HuH-7 (cell line): ENCODE measurements around the gene EIPR1.

Experiments used
- DNase-seq: peaks from one replicate; pipeline ENCODE4 v3.0.0; 2011; ENCODE audit warnings: low spot score

Gene EIPR1

DNA sequence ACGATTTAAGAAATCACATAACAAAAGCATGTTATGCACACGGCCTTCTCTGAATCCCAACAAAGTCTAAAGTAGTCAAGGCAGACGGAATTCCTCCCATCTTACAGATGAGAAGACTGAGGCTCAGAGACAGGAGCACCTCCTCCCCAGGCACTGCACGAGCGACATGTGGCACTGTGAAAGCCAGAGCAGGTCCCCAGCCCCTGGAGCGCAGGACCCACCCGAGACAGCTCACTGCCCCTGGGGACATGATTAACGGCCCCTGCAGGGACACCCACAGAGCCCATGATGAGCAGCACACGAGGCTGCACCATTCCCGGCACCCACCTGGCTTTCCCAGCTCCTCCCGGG is 53.6 kb downstream of the EIPR1 start:
- no peak for DNase-seq

DNA sequence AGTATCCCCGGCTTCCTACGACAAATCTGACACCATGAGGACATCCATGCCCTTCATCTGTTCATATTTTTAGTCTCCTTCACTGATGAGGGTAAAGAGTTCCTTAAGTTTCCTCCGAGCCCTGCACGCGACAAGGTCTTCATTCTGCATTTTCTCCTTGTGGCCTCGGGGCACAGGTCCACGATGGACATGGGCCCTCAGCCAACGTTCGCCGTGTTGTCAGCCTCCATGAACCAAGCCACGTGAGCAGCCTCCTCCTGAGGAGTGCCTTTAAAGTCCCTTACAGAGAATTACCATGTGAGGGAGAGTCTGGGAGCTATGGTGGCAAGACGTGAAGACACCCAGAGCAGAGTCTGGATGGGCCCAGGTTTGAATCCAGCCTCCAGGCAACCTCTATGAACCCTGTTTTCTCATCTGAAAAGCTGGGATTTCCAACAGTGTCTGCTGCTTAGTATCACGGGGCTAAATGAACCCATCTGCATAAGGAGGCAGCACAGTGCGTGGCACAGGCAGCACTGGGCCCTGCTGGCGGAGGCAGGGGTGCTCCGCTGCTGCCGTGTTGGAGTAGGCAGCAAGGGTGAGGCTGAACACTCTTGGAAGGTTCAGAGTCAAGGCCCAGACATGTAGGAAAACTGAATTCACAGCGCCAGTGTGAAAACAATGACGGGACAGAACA is 54.1 kb downstream of the EIPR1 start:
- DNase-seq = no peak

DNA sequence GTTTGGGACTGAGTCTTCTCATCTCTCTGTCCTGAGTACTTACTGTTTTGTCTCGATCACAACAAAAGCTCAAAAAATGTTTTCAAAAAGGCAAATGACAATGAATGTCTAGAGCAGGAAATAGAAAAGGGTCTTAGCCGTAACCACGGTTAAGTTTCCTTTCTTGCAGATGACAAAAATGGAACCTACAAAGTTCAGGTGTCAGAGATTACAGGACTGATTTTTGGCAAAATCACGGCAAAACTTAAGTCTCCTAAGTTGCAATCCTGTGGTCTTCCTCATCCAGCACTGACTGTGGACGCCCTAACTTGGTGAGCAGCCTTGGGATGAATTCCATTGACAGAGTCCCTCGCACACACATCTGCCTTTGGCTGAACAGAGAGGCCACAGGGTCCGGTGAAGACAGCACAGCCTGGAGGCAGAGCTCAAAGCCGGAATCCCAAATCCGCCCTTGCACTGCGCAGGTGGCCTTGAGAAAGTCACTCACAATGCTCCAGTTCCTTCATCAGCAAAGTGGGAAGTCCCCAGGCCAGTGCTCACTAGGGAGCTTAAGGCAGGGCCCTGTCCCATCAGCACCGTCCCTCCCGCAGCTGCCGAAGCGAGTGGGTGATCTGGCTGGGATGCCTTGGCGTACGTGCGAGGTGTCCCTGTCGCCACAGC is 55.2 kb downstream of the EIPR1 start:
- no peak for DNase-seq

DNA sequence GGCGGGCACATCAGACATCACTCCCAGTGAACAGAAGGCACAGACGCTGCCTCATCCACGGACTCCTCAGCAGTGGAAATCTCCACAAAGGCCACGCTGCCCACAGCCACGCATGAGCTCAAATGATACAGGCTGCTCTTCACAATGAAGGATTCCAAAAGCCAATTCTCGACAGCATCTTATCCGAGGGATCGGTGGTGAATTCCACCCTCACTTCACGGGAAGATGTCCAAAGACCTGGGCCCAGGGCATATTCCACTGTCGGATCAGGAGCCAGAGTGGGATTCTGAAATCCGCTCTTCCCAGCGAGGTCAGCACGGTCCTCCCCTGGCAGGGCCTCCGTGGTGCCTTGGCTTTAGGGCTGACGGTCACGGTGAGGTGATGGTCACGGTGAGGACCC is 55.8 kb downstream of the EIPR1 start:
- DNase-seq = no peak

DNA sequence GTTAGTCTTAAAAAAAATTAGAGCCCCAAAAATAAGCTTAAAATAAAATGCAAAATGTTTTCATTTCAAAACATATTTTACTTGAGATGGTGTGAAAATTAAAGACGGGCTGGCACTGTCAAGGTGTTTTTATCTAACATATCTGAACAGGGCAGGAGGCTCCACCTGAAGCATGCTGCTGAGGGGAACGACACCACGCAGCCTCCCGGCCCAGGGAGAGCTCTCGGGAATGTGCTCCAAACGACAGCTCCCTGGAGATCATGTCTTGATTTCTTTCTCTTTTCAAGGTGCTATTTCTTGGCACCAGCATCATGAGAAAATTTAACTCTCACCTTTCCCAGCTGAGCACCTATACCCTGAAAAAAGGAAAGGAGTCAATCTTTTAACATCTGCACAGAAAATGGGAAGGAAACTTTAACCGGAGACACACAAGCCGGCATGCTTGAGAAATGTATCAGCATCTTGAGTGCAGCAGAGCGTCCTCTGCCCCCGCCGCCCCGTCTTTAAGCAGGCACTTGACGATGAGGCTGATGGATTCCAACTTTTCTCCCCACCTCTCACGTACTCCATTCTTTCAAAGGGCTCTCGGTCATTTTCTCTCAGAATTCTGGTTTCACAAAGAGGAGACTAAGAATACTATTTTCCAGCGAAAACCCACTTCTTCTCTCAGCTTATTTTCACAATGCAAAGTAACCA is 56.6 kb downstream of the EIPR1 start:
- DNase-seq = no peak

DNA sequence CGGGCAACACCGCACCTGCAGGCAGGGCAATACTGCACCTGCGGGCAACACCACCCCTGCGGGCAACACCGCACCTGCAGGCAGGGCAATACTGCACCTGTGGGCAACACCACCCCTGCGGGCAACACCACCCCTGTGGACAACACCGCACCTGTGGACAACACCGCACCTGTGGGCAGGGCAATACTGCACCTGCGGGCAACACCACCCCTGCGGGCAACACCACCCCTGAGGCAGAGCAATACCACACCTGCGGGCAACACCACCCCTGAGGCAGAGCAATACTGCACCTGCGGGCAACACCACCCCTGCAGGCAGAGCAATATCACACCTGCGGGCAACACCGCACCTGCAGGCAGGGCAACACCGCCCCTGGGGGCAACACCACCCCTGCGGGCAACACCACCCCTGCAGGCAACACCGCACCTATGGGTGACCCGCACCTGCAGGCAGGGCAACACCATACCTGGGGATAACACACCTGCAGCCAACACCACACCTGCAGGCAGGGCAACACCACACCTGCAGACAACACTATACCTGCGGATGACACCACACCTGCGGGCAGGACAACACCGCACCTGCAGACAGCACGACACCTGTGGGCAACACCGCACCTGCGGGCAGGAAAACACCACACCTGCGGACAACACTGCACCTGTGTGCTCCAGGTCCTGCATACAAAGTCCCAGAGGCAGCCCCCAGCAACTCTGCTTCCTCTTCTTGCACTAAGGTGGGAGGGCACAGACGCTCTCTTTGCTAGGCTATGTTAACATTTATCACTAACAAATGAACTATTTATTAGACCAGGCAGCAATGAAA is 57.7 kb downstream of the EIPR1 start:
- DNase-seq = no peak

DNA sequence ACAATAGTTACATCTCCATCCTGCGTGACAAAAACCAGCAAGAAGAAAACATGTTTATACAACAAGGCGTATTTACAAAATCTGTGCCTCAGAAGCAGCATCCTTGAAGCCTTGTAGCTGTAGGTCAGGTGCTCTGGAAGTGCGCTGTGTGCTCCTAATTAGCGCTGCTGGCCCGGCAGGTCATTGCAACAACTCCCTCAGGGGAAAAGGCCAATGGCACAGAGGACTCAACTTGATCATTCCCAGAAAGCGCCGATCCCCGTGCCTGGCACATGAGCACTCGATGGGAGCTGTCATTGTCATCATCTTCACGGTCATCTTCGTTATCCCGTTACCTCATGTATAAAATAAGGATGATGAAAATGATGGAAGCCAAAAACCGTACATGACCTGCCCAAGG is 58.5 kb downstream of the EIPR1 start:
- DNase-seq = no peak

DNA sequence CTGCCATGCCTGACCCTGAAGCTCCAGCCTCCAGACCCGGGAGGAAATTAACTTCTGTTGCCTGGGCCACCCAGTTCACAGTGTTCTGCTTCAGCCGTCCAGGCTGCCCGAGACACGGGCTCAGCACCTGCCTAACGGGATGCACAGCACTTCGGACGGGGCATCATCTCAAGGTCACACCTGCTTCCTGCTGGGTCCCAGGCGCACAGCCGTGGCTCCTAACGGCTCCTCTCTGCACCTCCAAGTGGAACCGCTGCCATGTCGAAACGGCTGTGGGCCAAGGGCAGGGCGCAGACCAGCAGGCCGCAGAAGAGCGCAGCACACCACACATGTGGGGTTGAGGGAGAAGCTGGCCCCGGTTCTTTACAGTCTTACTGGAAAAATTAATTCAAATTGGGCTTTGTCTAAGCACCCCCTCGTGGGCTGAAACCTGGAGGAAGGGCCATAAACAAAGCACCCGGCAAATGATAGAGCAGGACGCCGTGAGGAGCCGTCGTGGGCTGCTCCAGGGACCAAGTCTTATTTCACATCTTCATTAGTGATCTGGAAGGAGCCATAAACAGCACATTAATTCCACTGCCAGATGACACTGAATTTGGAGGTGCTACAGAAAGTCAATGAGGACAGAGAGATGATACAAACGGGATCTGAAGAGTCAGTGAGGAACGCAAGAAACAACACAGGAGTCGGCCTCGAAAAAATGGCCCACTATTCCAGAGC is 59.6 kb downstream of the EIPR1 start:
- DNase-seq = no peak

DNA sequence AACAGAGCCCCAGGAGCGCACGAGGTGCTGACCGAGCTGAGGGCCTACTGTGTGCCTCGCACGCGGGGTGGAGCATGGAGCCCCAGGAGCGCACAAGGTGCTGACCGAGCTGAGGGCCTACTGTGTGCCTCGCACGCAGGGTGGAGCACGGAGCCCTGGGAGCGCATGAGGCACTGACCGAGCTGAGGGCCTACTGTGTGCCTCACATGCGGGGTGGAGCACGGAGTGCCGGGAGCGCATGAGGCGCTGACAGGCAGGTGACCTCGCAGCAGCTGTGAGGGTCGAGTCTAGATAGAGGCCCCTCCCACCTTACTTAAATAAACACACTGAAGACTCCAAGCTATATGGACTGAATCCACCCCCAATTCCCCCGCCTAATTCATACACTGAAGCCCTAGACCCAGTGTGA is 60.3 kb downstream of the EIPR1 start:
- no peak for DNase-seq

DNA sequence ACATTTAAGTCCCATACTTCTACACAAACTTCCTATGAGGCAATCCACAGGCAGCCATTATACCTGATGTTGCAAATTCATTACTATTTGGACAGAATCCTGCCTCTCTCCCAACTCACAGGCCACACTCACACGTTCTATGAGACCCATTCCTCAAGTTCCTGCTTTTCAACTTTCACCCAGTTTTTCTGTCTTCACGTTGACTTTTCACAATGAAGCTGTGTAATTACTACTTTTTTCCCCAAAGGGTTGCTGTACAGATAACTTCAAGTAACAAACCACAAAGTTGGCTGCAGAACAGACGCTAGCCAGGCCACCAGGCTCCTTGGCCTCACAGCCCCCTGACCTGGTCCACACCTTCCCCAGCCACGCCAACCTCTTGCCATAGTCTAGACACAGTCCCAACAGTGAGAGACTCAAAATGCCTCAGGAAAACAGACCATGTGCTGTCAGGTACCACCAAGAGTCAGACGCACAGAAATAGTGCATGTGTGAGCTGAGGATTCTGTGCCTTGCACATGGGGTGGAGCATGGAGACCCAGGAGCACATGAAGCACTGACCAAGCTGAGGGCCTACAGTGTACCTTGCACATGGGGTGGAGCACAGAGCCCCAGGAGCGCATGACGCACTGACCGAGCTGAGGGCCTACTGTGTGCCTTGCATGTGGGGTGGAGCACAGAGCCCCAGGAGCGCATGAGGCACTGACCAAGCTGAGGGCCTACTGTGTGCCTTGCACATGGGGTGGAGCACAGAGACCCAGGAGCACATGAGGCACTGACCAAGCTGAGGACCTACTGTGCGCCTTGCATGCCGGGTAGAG is 61.0 kb downstream of the EIPR1 start:
- DNase-seq = no peak

DNA sequence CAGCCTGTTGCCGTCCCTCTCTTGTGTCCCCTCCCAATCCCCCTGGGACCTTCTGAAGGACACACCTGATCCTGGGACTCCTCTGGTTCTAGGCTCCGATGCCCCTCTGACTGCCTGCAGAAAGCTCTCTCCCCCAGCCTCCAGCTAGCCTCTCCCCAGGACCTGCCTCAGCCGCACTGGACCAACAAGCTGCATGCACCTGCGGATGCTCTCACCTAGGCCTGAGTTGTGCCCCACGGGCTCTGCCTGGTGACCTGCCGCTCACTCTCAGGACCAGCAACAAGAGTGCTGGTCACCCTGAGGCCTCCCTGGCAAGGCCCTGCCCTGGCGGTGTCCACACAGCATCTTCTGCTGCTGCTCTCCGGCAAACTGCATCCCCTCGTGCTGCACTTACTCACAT is 63.0 kb downstream of the EIPR1 start:
- DNase-seq = no peak

DNA sequence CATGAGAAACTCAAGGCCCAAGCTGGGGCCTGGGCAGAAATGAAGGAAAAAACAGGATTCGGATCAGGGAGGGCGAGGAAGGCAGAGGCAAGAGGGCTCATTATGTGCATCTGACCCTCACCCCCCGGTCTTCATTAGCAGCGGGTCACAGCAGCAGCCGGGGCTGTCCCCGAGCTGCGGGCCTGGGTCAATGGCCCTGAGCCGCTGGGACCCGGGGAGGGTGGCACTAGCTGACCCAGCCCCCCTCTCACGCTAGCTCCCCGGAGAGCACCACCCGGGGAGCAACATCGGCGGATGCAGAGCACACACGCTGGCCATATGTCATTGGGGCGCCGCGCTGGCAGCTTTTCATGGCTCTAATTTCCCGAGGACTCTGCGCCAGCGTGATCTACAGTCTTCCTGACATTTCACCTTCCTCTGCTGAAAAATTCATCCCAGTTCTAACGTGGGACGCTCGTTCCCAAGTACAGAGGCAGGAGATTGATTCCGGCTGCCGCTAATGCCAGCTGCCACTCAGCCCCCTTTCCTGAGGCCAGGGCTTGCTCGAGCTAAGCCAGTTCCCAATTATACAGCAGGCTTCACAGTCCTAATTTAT is 63.7 kb downstream of the EIPR1 start:
- no peak for DNase-seq

DNA sequence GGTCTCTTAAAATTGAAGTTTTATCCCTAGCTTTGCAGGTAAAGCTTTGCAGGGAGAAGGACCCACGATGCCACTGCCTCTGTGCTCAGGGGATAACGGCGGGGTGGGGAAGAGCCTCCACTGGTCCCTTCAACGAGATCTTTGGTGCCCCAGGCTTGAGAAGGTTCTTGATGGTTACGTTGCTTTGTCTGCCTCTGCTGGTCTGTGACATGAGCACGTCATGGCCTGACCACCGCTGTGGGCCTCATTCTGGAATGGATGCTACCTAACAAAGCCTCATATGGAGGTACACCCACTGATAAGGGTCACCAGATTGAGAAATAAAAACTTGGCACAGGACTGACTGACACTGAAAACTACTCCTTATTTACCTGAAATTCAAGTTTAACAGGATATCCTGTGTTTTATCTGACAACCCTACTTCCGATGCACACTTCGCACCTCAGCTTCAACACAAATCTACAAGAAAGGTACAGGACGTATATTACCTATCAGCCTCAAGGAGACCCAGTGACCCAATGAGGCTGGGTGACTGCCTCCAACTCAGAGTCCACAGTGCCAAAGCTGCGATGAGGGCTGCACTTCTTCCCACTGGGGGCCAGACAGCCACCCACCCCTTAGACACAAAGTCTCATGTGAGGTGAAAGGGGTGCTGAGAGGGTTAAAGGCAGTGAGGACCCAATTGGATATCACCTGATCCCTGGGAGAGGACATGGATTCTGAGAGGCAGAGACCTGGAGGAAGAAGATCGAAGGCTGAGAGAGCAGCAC is 64.9 kb downstream of the EIPR1 start:
- DNase-seq = no peak

DNA sequence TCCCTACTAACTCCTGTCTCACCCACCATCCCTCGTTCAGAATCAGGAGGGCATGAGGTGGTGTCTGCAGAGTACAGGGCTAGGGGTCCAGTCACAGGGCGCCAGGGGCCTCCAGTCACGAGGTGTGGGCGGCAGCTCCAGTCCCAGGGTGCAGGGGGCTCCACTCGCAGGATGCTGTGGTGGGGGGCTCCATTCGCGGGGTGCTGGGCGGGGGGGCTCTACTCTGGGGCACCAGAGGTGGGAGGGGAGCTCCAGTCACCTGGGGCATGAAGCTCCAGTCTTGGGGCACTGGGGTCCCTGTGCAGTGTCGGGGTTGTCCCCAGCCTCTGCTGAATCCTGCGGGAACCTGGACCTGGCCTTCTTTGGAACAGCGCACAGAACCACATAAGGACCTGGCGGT is 66.0 kb downstream of the EIPR1 start:
- no peak for DNase-seq

DNA sequence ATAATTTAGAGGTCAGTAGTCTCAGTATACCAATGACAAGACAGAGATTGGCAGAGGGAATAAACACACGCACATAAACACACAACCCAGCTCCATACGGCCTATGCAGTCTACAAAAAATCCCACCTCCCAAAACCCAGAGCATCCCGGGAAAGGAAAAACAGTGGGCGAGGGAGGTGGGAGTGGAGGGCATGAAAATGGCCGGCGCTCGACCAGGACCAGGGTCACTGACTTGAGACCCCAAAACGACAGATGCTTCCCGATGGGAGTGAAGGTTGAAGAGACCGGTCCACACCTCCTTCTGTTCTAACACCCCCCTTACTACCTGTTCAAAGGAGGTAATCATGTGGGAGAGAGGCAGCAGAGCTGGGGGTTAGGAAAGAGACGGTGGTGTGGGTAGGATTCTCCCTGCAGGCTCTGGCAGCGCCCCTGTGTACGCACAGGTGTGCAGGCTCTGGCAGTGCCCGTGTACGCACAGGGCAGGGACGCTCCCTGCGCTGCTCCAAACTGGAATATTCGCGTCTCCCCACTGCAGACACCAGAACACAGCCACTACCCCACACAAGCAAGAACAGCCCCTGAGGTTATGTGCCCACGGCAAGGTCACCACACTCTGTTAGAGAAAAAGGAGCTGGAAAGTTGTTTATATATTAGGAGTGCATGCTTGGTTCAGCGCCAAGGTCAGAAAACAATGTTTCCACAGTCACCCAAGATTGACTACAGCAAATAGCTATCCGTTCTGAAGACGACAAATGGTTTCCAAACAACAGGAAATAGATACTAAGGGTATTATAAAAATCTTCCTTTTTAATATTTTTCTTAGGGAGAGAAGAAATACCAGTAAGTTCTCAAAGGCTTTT is 67.9 kb downstream of the EIPR1 start:
- no peak for DNase-seq

DNA sequence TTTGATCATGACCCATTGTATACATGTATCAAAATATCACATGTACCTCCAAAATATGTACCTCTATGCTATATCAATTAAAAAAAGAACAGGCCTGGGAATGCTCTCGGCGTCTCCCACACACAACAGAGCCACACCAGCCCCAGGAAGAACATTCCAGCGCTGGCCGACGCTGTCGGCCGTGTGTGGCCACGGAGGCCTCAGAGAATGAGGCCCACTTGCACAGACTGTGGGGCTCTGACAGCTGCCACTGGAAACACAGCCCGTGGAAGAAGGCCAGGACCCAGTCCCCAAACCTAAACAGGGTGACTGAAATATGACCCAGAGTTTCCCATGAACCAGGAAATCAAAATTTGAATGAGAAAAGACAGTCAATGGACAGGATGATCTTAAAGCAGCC is 69.7 kb downstream of the EIPR1 start:
- no peak for DNase-seq

DNA sequence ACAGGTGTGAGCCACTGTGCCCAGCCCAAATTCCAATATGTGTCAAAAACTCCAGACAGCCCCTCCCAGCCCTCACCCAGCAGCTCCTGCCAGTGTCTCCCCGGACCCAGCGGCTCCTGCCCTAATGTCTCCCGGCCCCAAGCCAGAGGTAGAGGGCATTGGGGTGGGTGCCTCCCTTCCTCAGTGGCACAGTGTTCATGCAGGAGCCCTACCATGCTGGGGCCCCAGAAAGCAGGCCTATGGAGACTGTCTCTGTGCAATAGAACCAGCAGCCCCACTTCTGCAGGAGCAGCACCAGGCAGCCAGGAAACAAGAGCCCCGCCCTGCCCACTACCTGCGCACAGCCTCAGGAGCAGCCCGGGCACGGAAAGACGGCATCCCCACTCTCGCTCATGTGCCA is 70.4 kb downstream of the EIPR1 start:
- DNase-seq = no peak

DNA sequence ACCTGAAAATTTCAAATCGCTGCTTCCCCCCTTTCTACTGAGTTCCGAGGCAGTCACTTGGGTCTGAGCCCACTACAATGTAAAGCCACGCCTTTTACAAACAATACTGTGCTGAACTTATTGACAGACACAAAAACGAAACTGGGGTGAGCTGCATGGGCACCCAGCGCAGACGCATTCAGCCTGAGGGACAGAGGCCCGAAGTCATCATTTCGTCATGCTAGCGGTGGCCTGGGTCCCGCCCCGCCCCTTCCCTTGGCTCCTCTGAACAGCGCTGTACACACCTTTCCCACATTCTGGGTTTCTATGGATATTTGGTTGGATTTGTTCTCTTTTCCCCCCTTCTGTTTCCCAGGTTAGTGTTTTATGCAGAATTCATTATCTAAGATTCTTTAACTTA is 71.7 kb downstream of the EIPR1 start:
- no peak for DNase-seq

DNA sequence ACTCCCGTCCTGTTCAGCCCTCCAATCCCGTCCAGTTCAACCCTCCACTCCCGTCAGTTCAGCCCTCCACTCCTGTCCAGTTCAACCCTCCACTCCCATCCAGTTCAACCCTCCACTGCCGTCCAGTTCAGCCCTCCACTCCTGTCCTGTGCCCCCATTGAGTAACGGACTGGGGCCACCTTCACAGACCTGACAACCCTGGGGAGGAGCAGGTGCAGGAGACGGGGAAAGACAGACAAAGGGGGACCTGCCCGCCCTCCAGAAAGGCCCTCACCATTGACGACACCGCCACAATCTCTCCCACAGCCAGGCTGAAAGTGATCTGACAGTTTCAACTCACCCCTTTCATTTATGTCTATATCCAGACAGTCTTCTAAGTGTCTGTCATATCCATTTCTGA is 72.2 kb downstream of the EIPR1 start:
- DNase-seq = no peak
